ENCODE measurements around the gene FHAD1. TPM values are rescaled to one million over a fixed set of nuclear protein-coding genes. Genes with fewer than 3 reads are reported as not detected.
A peak's percentile ranks its signal among the peaks of the same experiment; 100 is the strongest.

The FHAD1 gene
- total RNA-seq, 1 donor from 2014 or later = not detected

DNA sequence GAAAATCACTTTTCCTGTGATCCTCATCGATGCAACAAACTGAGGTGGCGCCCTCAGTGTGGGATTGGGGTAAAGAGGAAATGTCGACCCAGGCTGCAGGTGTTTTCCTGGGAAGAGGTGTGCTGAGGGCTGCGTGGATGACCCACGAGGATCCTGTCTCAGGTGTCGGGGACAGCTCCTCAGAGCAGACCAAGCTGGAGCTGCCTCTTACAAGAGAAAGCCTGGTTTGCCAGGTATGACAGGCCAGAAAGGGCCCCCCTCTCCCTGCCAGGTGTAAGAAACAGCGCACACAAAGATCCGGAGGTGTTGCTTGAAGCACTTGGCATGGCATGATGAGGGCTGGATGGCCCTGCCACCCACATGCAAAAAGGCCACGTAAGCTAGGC, 12.6 kb downstream of the FHAD1 start:
- H3K27me3 Mint-ChIP-seq (ENCODE audit: insufficient read depth) = peaks cover 51% of the 10 kb centered on the region
- no peak overlapping the region for H3K4me3 Mint-ChIP-seq
- peaks cover 16% of the 10 kb centered on the region for H3K4me1 Mint-ChIP-seq (ENCODE audit: low read depth)
- intact Hi-C loops (cut with micrococcal nuclease) = loop anchor here (5.0 kb wide), 1 partner anchor 38 kb away; no protein-coding TSS in a partner anchor
- no peaks in the 10 kb centered on the region for H3K36me3 Mint-ChIP-seq (ENCODE audit: low read depth)
- peaks cover under 1% of the 10 kb centered on the region for H3K9me3 Mint-ChIP-seq
- no peak for DNase-seq (ENCODE audit: low spot score)
- no peak overlapping the region for H3K27ac Mint-ChIP-seq

GRCh38 chr1:15260418-15261154, 13.6 kb downstream of the FHAD1 start:
- no peak for DNase-seq (ENCODE audit: low spot score)
- H3K4me3 Mint-ChIP-seq = no peak overlapping the region
- intact Hi-C loops (cut with micrococcal nuclease) = loop anchor here (5.0 kb wide), 1 partner anchor 37 kb away; no protein-coding TSS in a partner anchor
- H3K27ac Mint-ChIP-seq = no peak overlapping the region
- H3K27me3 Mint-ChIP-seq (ENCODE audit: insufficient read depth) = peaks cover 45% of the 10 kb centered on the region
- no peaks in the 10 kb centered on the region for H3K36me3 Mint-ChIP-seq (ENCODE audit: low read depth)
- H3K9me3 Mint-ChIP-seq = peaks cover 7% of the 10 kb centered on the region
- H3K4me1 Mint-ChIP-seq (ENCODE audit: low read depth) = peaks cover 16% of the 10 kb centered on the region

DNA sequence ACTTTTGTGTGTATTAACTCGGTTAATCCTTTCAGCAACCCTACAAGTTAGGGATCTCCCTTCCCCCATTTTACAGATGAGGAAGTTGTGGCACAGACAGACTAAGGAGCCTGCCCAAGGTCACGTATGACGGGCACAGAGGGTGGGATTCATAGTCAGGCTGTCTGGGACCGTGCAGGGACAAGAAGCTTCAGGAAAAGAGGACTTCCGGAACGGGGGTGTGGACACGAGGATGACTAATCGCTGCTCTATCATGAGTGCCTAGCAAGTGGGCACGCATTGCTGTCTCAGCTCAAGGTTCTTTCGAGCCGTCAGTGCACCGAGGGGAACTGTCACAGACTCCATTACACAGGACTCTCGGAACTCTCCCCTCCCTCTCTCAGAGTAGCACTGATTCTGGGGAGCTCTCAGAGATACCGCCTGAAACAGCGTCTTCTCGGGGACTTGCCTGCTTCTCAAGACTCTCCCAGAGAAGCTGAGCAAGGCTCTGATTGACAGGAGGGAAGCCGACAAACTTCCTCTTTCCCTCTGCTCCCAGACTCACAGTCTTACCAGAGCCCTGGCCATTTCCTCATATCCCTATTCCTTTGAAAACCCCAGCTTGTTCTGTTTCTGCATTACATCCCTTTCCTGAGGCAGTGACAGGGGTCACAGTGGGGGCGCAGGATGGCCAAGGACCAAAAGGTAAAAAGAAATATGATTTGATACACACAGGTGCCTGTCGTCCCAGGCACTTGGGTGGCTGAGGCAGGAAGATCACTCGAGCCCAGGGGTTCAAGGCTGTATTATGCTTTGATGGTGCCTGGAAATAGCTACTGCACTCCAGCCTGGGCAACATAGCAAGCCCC, 14.4 kb downstream of the FHAD1 start:
- H3K27ac Mint-ChIP-seq = no peak overlapping the region
- peak overlapping the region; percentile 21 for H3K4me3 Mint-ChIP-seq
- no peak for DNase-seq (ENCODE audit: low spot score)
- no peaks in the 10 kb centered on the region for H3K36me3 Mint-ChIP-seq (ENCODE audit: low read depth)
- peaks cover 7% of the 10 kb centered on the region for H3K9me3 Mint-ChIP-seq
- intact Hi-C loops (cut with micrococcal nuclease) = loop anchor here (5.0 kb wide), 1 partner anchor 36 kb away; no protein-coding TSS in a partner anchor
- peaks cover 49% of the 10 kb centered on the region for H3K27me3 Mint-ChIP-seq (ENCODE audit: insufficient read depth)
- H3K4me1 Mint-ChIP-seq (ENCODE audit: low read depth) = peaks cover 16% of the 10 kb centered on the region

DNA sequence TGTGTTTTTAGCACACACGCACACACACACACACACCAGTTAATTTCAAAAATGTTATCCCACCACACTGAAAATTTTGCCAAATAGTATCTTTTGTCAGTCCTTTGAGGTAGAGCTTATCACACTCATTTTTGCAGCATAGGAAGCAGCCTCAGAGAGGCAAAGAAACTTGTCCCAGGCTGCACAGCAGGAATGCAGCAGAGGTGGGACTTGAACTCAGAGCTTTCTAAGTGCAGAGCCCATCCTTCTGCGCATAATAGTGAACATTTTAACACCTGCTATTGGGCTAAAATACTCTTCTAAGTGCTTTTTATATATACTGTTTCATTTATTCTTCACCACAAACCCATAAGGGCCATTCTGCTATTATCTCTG, 15.0 kb downstream of the FHAD1 start:
- peaks cover 53% of the 10 kb centered on the region for H3K27me3 Mint-ChIP-seq (ENCODE audit: insufficient read depth)
- intact Hi-C loops (cut with micrococcal nuclease) = loop anchor here (5.0 kb wide), 1 partner anchor 35 kb away; no protein-coding TSS in a partner anchor

GRCh38 chr1:15262706-15263105, 15.7 kb downstream of the FHAD1 start:
- Mint-ChIP-seq H3K27me3 (ENCODE audit: insufficient read depth) (peaks cover 50% of the 10 kb centered on the region), H3K36me3 (ENCODE audit: low read depth) (no peaks in the 10 kb centered on the region), H3K4me3 (no peak overlapping the region), H3K9me3 (peaks cover 7% of the 10 kb centered on the region), H3K4me1 (ENCODE audit: low read depth) (peaks cover 16% of the 10 kb centered on the region), H3K27ac (no peak overlapping the region)
- intact Hi-C loops (cut with micrococcal nuclease) = loop anchor here (5.0 kb wide), 1 partner anchor 35 kb away; no protein-coding TSS in a partner anchor
- no peak for DNase-seq (ENCODE audit: low spot score)

More for the DNA sequence above, 15.0 kb downstream of the FHAD1 start:
- DNase-seq (ENCODE audit: low spot score) = no peak
- Mint-ChIP-seq H3K4me3 (no peak overlapping the region), H3K27ac (no peak overlapping the region), H3K9me3 (peaks cover 7% of the 10 kb centered on the region), H3K4me1 (ENCODE audit: low read depth) (peaks cover 16% of the 10 kb centered on the region), H3K36me3 (ENCODE audit: low read depth) (no peaks in the 10 kb centered on the region)

DNA sequence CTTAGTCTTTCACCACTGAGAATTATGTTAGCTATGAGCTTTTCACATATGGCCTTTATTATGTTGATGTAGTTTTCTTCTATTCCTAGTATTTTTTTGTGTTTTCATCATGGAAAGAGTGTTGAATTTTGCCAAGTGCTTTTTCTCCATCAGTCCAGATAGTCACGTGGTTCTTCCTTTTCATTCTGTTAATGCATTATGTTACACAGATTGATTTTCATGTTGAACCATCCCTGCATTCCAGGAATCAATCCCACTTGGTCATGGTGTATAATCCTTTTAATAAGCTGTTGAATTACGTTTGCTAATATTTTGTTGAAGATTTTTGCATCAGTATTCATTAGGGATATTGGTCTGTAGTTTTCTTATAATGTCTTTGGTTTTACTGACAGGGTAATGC, 17.7 kb downstream of the FHAD1 start:
- Mint-ChIP-seq H3K4me1 (ENCODE audit: low read depth) (peaks cover 16% of the 10 kb centered on the region), H3K4me3 (no peak overlapping the region), H3K9me3 (peaks cover 7% of the 10 kb centered on the region), H3K27ac (no peak overlapping the region), H3K27me3 (ENCODE audit: insufficient read depth) (peaks cover 46% of the 10 kb centered on the region), H3K36me3 (ENCODE audit: low read depth) (no peaks in the 10 kb centered on the region)
- DNase-seq (ENCODE audit: low spot score) = no peak
- intact Hi-C loops (cut with micrococcal nuclease) = loop anchor here (5.0 kb wide), 1 partner anchor 33 kb away; no protein-coding TSS in a partner anchor

DNA sequence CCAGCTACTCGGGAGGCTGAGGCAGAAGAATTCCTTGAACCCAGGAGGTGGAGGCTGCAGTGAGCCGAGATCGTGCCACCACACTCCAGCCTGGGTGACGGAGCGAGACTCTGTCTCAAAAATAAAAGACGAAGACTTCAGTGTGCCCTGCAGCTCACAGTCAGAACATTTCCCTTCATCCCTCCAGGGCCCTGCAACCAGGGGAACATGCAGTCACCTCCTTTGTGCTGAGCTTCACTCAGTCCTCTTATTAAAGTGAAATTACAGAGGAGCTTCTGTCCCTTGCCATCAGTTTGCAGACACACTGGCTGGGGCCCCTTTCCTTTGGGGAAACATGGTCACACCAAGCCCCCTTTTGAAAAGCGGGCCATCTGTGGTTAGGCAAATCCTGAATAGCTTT, 24.2 kb downstream of the FHAD1 start:
- peaks cover 8% of the 10 kb centered on the region for H3K4me1 Mint-ChIP-seq (ENCODE audit: low read depth)
- H3K4me3 Mint-ChIP-seq = no peak overlapping the region
- intact Hi-C loops (cut with micrococcal nuclease) = loop anchor here (5.0 kb wide), 1 partner anchor 54 kb away; no protein-coding TSS in a partner anchor
- H3K9me3 Mint-ChIP-seq = no peaks in the 10 kb centered on the region
- no peaks in the 10 kb centered on the region for H3K36me3 Mint-ChIP-seq (ENCODE audit: low read depth)
- H3K27me3 Mint-ChIP-seq (ENCODE audit: insufficient read depth) = peaks cover 32% of the 10 kb centered on the region
- no peak overlapping the region for H3K27ac Mint-ChIP-seq
- DNase-seq (ENCODE audit: low spot score) = no peak

DNA sequence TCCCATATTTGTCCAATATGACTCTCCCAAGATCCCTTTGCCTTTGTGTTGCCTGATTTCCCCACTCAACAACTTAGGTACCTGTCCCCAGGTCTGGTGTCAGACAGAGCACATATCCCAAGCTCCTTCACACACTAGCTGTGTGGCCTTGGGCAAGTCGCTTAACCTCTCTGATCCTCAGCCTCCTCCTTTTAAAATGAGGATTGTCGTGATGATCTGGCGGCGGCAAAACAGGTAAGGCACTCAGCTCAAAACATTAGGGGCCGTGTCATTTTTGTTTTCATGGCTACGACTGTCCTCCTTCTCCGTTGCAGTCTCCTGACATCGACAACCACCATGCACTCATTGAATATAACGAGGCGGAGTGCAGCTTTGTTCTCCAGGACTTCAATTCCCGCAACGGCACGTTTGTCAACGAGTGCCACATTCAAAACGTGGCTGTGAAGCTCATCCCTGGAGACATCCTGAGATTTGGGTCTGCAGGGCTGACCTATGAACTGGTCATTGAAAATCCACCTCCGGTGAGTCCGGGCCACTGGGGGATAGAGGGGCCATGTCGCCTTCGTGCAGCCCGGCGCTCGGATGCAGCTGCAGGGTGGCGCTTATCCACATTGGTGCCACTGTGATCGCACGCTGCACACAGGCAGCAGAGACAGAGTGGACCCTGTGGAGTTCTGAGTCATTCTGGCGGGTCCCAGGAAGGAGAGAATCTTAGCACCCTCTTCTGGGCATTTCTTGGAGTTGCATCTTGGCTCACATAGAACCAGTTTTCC, 25.2 kb downstream of the FHAD1 start:
- intact Hi-C loops (cut with micrococcal nuclease) = loop anchor here (1.0 to 5.0 kb wide), 3 partner anchors 33 to 144 kb away; no protein-coding TSS in a partner anchor
- H3K4me1 Mint-ChIP-seq (ENCODE audit: low read depth) = peaks cover 8% of the 10 kb centered on the region

DNA sequence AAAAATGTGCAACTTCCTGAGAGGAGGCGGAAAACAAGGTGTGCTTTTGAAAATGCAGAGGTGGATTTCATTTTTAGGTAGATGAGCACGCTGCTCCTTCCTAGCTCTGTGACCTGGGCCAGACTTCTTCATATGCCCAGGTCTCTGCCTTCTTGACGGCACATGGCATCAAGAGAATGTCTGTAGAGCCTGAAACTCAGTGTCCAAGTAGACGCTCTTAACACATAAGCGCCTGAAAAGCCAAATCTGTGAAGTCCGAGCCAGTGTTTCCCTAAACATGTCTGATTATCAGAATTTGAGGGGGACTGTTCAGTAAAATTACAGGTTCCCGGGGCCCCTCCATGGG, 25.7 kb downstream of the FHAD1 start:
- no peak for DNase-seq (ENCODE audit: low spot score)
- Mint-ChIP-seq H3K4me1 (ENCODE audit: low read depth) (peaks cover 8% of the 10 kb centered on the region), H3K36me3 (ENCODE audit: low read depth) (no peaks in the 10 kb centered on the region), H3K4me3 (no peak overlapping the region), H3K9me3 (no peaks in the 10 kb centered on the region), H3K27ac (no peak overlapping the region), H3K27me3 (ENCODE audit: insufficient read depth) (peaks cover 24% of the 10 kb centered on the region)
- intact Hi-C loops (cut with micrococcal nuclease) = loop anchor here (1.0 to 5.0 kb wide), 3 partner anchors 32 to 144 kb away; no protein-coding TSS in a partner anchor

More for the DNA sequence above, 25.2 kb downstream of the FHAD1 start:
- DNase-seq (ENCODE audit: low spot score) = peak; percentile 12
- Mint-ChIP-seq H3K27me3 (ENCODE audit: insufficient read depth) (peaks cover 23% of the 10 kb centered on the region), H3K27ac (no peak overlapping the region), H3K4me3 (no peak overlapping the region), H3K36me3 (ENCODE audit: low read depth) (no peaks in the 10 kb centered on the region), H3K9me3 (no peaks in the 10 kb centered on the region)

- Mint-ChIP-seq H3K4me1 (ENCODE audit: low read depth) (peaks cover 8% of the 10 kb centered on the region), H3K27me3 (ENCODE audit: insufficient read depth) (peaks cover 25% of the 10 kb centered on the region), H3K27ac (no peak overlapping the region), H3K4me3 (no peak overlapping the region), H3K9me3 (no peaks in the 10 kb centered on the region), H3K36me3 (ENCODE audit: low read depth) (no peaks in the 10 kb centered on the region)
- DNase-seq (ENCODE audit: low spot score) = no peak
- intact Hi-C loops (cut with micrococcal nuclease) = loop anchor here (2.0 to 5.0 kb wide), 2 partner anchors 32 to 56 kb away; no protein-coding TSS in a partner anchor
Measured at GRCh38 chr1:15273274-15273673, 26.3 kb downstream of the FHAD1 start.

DNA sequence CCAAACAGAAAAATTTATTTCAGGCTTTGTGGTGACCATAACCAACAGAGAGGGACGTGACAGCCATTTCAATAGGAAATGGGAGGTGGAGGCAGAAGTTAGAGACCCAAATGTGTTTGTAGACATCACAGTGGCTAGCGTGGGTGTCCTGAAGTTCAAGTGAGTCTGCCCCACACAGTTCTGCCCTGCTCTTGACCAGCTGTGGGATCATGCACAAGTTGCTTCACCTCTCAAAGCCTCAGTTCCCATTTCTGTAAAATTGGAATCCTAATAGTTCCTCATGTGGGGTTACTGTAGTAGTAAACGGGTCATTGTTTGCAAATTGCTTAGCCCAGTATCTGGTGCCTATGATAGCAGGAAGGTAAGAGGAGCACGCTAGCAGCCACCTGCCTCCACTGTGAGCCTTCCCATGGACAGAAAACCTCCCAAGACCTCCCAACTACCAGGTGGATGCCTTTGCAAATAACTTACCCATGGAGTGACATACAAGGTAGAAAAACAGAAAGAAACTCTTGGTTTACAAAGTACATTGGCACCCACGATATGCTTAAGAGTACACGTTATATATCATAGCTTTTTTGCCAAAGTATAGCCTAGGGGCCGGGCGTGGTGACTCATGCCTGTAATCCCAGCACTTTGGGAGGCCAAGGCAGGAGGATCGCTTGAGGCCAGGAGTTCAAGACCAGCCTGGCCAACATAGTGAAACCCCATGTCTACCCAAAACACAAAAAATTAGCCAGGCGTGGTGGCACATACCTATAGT, 29.1 kb downstream of the FHAD1 start:
- DNase-seq (ENCODE audit: low spot score) = no peak
- no peaks in the 10 kb centered on the region for H3K36me3 Mint-ChIP-seq (ENCODE audit: low read depth)
- peaks cover 16% of the 10 kb centered on the region for H3K27me3 Mint-ChIP-seq (ENCODE audit: insufficient read depth)
- no peak overlapping the region for H3K27ac Mint-ChIP-seq
- H3K4me3 Mint-ChIP-seq = no peak overlapping the region
- peaks cover 8% of the 10 kb centered on the region for H3K4me1 Mint-ChIP-seq (ENCODE audit: low read depth)
- H3K9me3 Mint-ChIP-seq = no peaks in the 10 kb centered on the region
- intact Hi-C loops (cut with micrococcal nuclease) = no loop called here

All from activated T-helper 1 cell treated with anti-CD3 and anti-CD28 coated beads, Interleukin-12 subunit alpha, Interleukin-12 subunit beta, Interleukin-2, Interleukin-4 antibody, amounts not matched to agents 30 ng/mL and 10 ng/mL and 1 ng/mL, durations not matched to agents 14 hours and 24 hours and 36 hours (primary cell).